ENCODE measurements around the gene TRIM71.
"Not testable (repeated sequence)": the region's sequence is repeated elsewhere in the genome, so short reads cannot be mapped to it uniquely, and the experiment has no call there.

The TRIM71 gene

GRCh38 chr3:32796384-32796950, 21.3 kb upstream of the TRIM71 start:
- not testable (repeated sequence) for H3K27ac ChIP-seq (ENCODE audit: insufficient read depth, low read depth, low read length, poor library complexity, severe bottlenecking); H3K4me1 ChIP-seq (ENCODE audit: control insufficient read depth, insufficient read depth, low read length); H3K9me3 ChIP-seq (ENCODE audit: control insufficient read depth, low read length); H3K36me3 ChIP-seq (ENCODE audit: control insufficient read depth, insufficient read depth, low read length); H3K4me3 ChIP-seq (ENCODE audit: insufficient read depth, low read depth, low read length); H3K27me3 ChIP-seq (ENCODE audit: control insufficient read depth, insufficient read depth, low read length, poor library complexity, severe bottlenecking)
- 88% methylated on average over 11 of the region's 11 CpGs for WGBS, 2 experiments

- Histone ChIP-seq H3K36me3 (ENCODE audit: control insufficient read depth, insufficient read depth, low read length) (no peaks in the 10 kb centered on the region), H3K27me3 (ENCODE audit: control insufficient read depth, insufficient read depth, low read length, poor library complexity, severe bottlenecking) (no peaks in the 10 kb centered on the region), H3K4me3 (ENCODE audit: insufficient read depth, low read depth, low read length) (no peak overlapping the region), H3K4me1 (ENCODE audit: control insufficient read depth, insufficient read depth, low read length) (no peaks in the 10 kb centered on the region), H3K27ac (ENCODE audit: insufficient read depth, low read depth, low read length, poor library complexity, severe bottlenecking) (no peak overlapping the region), H3K9me3 (ENCODE audit: control insufficient read depth, low read length) (no peaks in the 10 kb centered on the region)
- WGBS, 2 experiments = 98 to 100% methylated on average over 2 of the region's 2 CpGs
Observed at GRCh38 chr3:32797776-32798175, 20.0 kb upstream of the TRIM71 start.

GRCh38 chr3:32801440-32801839, 16.4 kb upstream of the TRIM71 start:
- not testable (repeated sequence) for H3K27me3 ChIP-seq (ENCODE audit: control insufficient read depth, insufficient read depth, low read length, poor library complexity, severe bottlenecking); H3K4me1 ChIP-seq (ENCODE audit: control insufficient read depth, insufficient read depth, low read length); H3K36me3 ChIP-seq (ENCODE audit: control insufficient read depth, insufficient read depth, low read length); H3K9me3 ChIP-seq (ENCODE audit: control insufficient read depth, low read length); H3K27ac ChIP-seq (ENCODE audit: insufficient read depth, low read depth, low read length, poor library complexity, severe bottlenecking); H3K4me3 ChIP-seq (ENCODE audit: insufficient read depth, low read depth, low read length)
- 91 to 95% methylated on average over 5 of the region's 5 CpGs for WGBS, 2 experiments

- Histone ChIP-seq H3K27me3 (ENCODE audit: control insufficient read depth, insufficient read depth, low read length, poor library complexity, severe bottlenecking) (no peaks in the 10 kb centered on the region), H3K27ac (ENCODE audit: insufficient read depth, low read depth, low read length, poor library complexity, severe bottlenecking) (no peak overlapping the region), H3K4me3 (ENCODE audit: insufficient read depth, low read depth, low read length) (no peak overlapping the region), H3K36me3 (ENCODE audit: control insufficient read depth, insufficient read depth, low read length) (no peaks in the 10 kb centered on the region), H3K4me1 (ENCODE audit: control insufficient read depth, insufficient read depth, low read length) (peaks cover 15% of the 10 kb centered on the region), H3K9me3 (ENCODE audit: control insufficient read depth, low read length) (no peaks in the 10 kb centered on the region)
- WGBS, 2 experiments = 0 to 43% methylated on average over 1 of the region's 2 CpGs
Observed at GRCh38 chr3:32813180-32813579, 4.6 kb upstream of the TRIM71 start.

GRCh38 chr3:32814361-32814760, 3.4 kb upstream of the TRIM71 start:
- Histone ChIP-seq H3K4me3 (ENCODE audit: insufficient read depth, low read depth, low read length) (no peak overlapping the region), H3K36me3 (ENCODE audit: control insufficient read depth, insufficient read depth, low read length) (peaks cover 5% of the 10 kb centered on the region), H3K27me3 (ENCODE audit: control insufficient read depth, insufficient read depth, low read length, poor library complexity, severe bottlenecking) (no peaks in the 10 kb centered on the region), H3K9me3 (ENCODE audit: control insufficient read depth, low read length) (no peaks in the 10 kb centered on the region), H3K4me1 (ENCODE audit: control insufficient read depth, insufficient read depth, low read length) (peaks cover 15% of the 10 kb centered on the region), H3K27ac (ENCODE audit: insufficient read depth, low read depth, low read length, poor library complexity, severe bottlenecking) (no peak overlapping the region)
- 26 to 29% methylated on average over 6 of the region's 6 CpGs for WGBS, 2 experiments

GRCh38 chr3:32815841-32816438, 1.9 kb upstream of the TRIM71 start:
- H3K27me3 ChIP-seq (ENCODE audit: control insufficient read depth, insufficient read depth, low read length, poor library complexity, severe bottlenecking) = no peaks in the 10 kb centered on the region
- 1% methylated on average over 21 of the region's 21 CpGs for WGBS, 2 experiments
- H3K27ac ChIP-seq (ENCODE audit: insufficient read depth, low read depth, low read length, poor library complexity, severe bottlenecking) = peak overlapping the region; percentile 99
- peaks cover 5% of the 10 kb centered on the region for H3K36me3 ChIP-seq (ENCODE audit: control insufficient read depth, insufficient read depth, low read length)
- peak overlapping the region; percentile 67 for H3K4me3 ChIP-seq (ENCODE audit: insufficient read depth, low read depth, low read length)
- H3K9me3 ChIP-seq (ENCODE audit: control insufficient read depth, low read length) = no peaks in the 10 kb centered on the region
- H3K4me1 ChIP-seq (ENCODE audit: control insufficient read depth, insufficient read depth, low read length) = peaks cover 15% of the 10 kb centered on the region

GRCh38 chr3:32816439-32817256, 1.1 kb upstream of the TRIM71 start:
- 0% methylated on average over 81 to 85 of the region's 85 CpGs for WGBS, 2 experiments
- Histone ChIP-seq H3K27me3 (ENCODE audit: control insufficient read depth, insufficient read depth, low read length, poor library complexity, severe bottlenecking) (no peaks in the 10 kb centered on the region), H3K27ac (ENCODE audit: insufficient read depth, low read depth, low read length, poor library complexity, severe bottlenecking) (peak overlapping the region; percentile 99), H3K4me3 (ENCODE audit: insufficient read depth, low read depth, low read length) (peak overlapping the region; percentile 67), H3K4me1 (ENCODE audit: control insufficient read depth, insufficient read depth, low read length) (peaks cover 15% of the 10 kb centered on the region), H3K9me3 (ENCODE audit: control insufficient read depth, low read length) (no peaks in the 10 kb centered on the region), H3K36me3 (ENCODE audit: control insufficient read depth, insufficient read depth, low read length) (peaks cover 5% of the 10 kb centered on the region)

GRCh38 chr3:32817257-32817557, 590 bp upstream of the TRIM71 start:
- H3K27me3 ChIP-seq (ENCODE audit: control insufficient read depth, insufficient read depth, low read length, poor library complexity, severe bottlenecking) = no peaks in the 10 kb centered on the region
- H3K4me3 ChIP-seq (ENCODE audit: insufficient read depth, low read depth, low read length) = peak overlapping the region; percentile 67
- H3K27ac ChIP-seq (ENCODE audit: insufficient read depth, low read depth, low read length, poor library complexity, severe bottlenecking) = peak overlapping the region; percentile 99
- peaks cover 15% of the 10 kb centered on the region for H3K4me1 ChIP-seq (ENCODE audit: control insufficient read depth, insufficient read depth, low read length)
- peaks cover 5% of the 10 kb centered on the region for H3K36me3 ChIP-seq (ENCODE audit: control insufficient read depth, insufficient read depth, low read length)
- H3K9me3 ChIP-seq (ENCODE audit: control insufficient read depth, low read length) = no peaks in the 10 kb centered on the region
- 0% methylated on average over 49 of the region's 49 CpGs for WGBS, 2 experiments

GRCh38 chr3:32818229-32818969, 602 bp downstream of the TRIM71 start:
- peak overlapping the region; percentile 67 for H3K4me3 ChIP-seq (ENCODE audit: insufficient read depth, low read depth, low read length)
- peaks cover 5% of the 10 kb centered on the region for H3K36me3 ChIP-seq (ENCODE audit: control insufficient read depth, insufficient read depth, low read length)
- H3K27ac ChIP-seq (ENCODE audit: insufficient read depth, low read depth, low read length, poor library complexity, severe bottlenecking) = peak overlapping the region; percentile 99
- H3K27me3 ChIP-seq (ENCODE audit: control insufficient read depth, insufficient read depth, low read length, poor library complexity, severe bottlenecking) = no peaks in the 10 kb centered on the region
- H3K9me3 ChIP-seq (ENCODE audit: control insufficient read depth, low read length) = no peaks in the 10 kb centered on the region
- 0% methylated on average over 111 of the region's 111 CpGs for WGBS, 2 experiments
- peaks cover 21% of the 10 kb centered on the region for H3K4me1 ChIP-seq (ENCODE audit: control insufficient read depth, insufficient read depth, low read length)

GRCh38 chr3:32818970-32819511, 1.2 kb downstream of the TRIM71 start:
- Histone ChIP-seq H3K27ac (ENCODE audit: insufficient read depth, low read depth, low read length, poor library complexity, severe bottlenecking) (peak overlapping the region; percentile 99), H3K27me3 (ENCODE audit: control insufficient read depth, insufficient read depth, low read length, poor library complexity, severe bottlenecking) (no peaks in the 10 kb centered on the region), H3K36me3 (ENCODE audit: control insufficient read depth, insufficient read depth, low read length) (peaks cover 5% of the 10 kb centered on the region), H3K4me1 (ENCODE audit: control insufficient read depth, insufficient read depth, low read length) (peaks cover 22% of the 10 kb centered on the region), H3K9me3 (ENCODE audit: control insufficient read depth, low read length) (no peaks in the 10 kb centered on the region), H3K4me3 (ENCODE audit: insufficient read depth, low read depth, low read length) (peak overlapping the region; percentile 67)
- WGBS, 2 experiments = 0% methylated on average over 25 of the region's 25 CpGs

Data from ectodermal cell (in vitro differentiated cells).